ENCODE measurements around the gene HSPG2.

Gene HSPG2

GRCh38 chr1:21853131-21853427 lies 84.0 kb downstream of the HSPG2 start:
- no peak for TF ChIP-seq CTCF (IDR thresholded peaks at IDR 0.05; ENCODE audit: low read depth, low read length)

DNA sequence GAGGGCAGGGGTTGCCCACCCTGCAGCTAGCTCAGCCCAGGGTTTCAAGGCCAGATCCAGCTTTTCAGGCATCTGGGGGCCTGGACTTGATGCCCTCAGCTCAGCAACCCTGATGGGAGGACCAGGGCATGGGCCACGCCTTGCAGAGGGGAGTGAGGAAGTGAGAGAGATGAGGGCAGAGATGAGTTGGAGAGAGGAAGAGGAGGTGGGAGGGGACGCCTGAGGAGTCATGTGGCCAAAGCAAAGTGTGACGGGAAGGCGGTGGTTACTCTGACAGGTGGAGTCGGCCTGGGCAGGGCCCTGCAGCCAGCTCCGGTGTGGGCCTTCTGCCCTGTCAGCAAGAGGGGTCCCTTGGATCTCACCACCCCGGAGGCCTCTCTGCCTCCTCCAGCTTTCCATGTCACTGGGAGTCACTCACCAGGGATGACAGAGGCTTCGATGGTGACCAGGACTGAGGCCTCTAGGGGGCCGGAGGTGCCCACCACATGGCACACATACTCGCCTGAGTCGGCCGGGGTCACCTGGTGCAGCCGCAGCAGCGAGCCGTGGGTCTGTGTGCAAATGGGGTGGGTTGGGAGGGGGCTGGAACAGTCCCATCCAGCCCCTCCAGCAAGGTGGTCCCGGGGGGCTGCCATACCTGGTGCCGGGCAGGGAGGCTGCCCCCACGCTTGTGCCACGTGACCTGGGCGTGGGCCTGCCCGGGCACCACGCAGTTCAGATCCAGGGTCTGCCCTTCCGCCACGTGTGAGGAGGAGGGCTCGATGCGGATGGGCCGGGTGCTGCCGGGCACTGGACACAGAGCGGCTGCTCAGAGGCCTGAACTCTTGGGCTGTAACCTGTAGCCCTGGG lies 84.6 kb downstream of the HSPG2 start:
- Histone ChIP-seq H3K4me1 (no peaks in the 10 kb centered on the region), H3K9me3 (no peaks in the 10 kb centered on the region), H3K36me3 (no peaks in the 10 kb centered on the region), H3K4me3 (ENCODE audit: low read depth, low read length) (no peak overlapping the region), H3K27me3 (no peaks in the 10 kb centered on the region)
- DNase-seq = no peak
- no peak for TF ChIP-seq CTCF (IDR thresholded peaks at IDR 0.05; ENCODE audit: low read depth, low read length)

More at GRCh38 chr1:21853131-21853427, 84.0 kb downstream of the HSPG2 start:
- Histone ChIP-seq H3K4me3 (ENCODE audit: low read depth, low read length) (no peak overlapping the region), H3K9me3 (no peaks in the 10 kb centered on the region), H3K36me3 (no peaks in the 10 kb centered on the region), H3K27me3 (no peaks in the 10 kb centered on the region), H3K4me1 (no peaks in the 10 kb centered on the region)
- no peak for DNase-seq

DNA sequence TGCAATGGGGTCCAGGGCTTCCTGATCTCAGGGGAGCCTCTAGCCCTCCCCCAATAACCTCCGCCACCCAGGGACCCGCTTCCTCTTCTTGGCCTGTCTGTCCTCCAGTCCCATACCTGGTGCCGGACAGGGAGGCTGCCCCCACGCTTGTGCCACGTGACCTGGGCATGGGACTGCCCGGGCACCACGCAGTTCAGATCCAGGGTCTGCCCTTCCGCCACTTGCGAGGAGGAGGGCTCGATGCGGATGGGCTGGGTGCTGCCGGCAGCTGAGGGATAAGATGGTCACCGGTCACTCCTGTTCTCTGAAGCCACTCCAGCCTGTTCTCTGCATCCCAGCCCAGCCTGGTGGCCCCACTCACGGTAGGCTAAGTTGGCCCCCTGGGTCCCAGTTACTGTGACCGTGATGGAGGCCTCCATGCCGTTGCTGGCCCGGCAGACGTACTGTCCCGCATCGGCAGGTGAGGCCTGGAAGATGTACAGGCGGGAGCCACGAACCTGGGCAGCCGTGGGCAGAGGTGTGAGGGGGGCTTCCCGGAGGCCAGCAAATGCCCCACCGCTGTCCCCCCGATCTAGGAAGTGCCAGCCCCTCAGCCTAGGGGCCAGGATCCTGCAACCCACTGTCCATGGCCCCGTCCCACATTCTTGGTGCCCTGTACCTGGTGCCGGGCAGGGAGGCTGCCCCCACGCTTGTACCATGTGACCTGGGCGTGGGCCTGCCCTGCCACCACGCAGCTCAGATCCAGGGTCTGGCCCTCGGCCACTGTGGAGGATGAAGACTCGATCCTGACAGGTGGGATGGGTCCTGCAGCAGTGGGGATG lies 85.5 kb downstream of the HSPG2 start:
- Histone ChIP-seq H3K4me1 (no peaks in the 10 kb centered on the region), H3K9me3 (no peaks in the 10 kb centered on the region), H3K4me3 (ENCODE audit: low read depth, low read length) (no peak overlapping the region), H3K36me3 (no peaks in the 10 kb centered on the region), H3K27me3 (no peaks in the 10 kb centered on the region)
- no peak for DNase-seq
- TF ChIP-seq CTCF (IDR thresholded peaks at IDR 0.05; ENCODE audit: low read depth, low read length) = no peak

GRCh38 chr1:21849909-21850576 lies 87.1 kb downstream of the HSPG2 start:
- no peak overlapping the region for H3K4me3 ChIP-seq (ENCODE audit: low read depth, low read length)
- TF ChIP-seq CTCF (IDR thresholded peaks at IDR 0.05; ENCODE audit: low read depth, low read length) = no peak
- no peaks in the 10 kb centered on the region for H3K27me3 ChIP-seq
- H3K9me3 ChIP-seq = no peaks in the 10 kb centered on the region
- no peaks in the 10 kb centered on the region for H3K4me1 ChIP-seq
- no peak for DNase-seq
- H3K36me3 ChIP-seq = no peaks in the 10 kb centered on the region

GRCh38 chr1:21848524-21849174 lies 88.5 kb downstream of the HSPG2 start:
- H3K36me3 ChIP-seq = no peaks in the 10 kb centered on the region
- no peaks in the 10 kb centered on the region for H3K9me3 ChIP-seq
- TF ChIP-seq CTCF (IDR thresholded peaks at IDR 0.05; ENCODE audit: low read depth, low read length) = no peak
- DNase-seq = no peak
- no peaks in the 10 kb centered on the region for H3K27me3 ChIP-seq
- no peak overlapping the region for H3K4me3 ChIP-seq (ENCODE audit: low read depth, low read length)
- H3K4me1 ChIP-seq = no peaks in the 10 kb centered on the region
